Measurements from ENCODE around the gene SF3A2.

DNA sequence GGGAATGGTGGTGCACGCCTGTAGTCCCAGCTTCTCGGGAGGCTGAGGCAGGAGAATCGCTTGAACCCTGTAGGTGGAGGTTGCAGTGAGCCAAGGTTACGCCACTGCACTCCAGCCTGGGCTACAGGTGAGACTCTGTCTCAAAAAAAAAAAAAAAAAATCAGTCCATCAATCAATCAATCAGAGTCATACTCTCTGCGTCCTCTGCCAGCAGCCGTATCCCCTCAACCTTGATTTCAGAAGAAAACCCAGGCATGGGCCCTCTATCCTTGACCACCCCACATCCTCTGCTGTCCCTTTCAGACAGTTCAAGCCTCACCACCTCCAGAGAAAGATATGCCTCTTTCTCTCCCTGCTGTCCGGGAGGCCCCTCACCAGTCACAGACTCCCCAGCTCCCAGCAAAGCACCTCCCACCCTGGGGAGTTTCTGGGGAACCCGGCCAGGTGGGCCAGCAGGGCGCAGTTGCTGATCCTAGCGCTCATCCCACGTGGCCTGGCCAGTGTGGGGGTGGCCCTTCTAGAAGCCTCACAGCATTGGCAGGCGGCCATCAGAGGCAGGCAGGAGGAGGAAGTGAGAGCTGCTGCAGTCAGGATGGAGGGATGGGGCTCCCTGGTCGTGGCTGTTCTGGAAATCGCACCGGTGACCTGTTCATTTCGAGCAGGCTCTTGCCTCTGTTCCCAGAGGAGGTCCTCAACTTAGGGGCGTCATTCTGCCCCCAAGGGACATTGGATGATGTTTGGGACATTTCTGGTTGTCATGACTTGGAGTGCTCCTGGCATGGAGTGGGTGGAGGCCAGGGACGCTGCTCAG lies 29.8 kb downstream of the SF3A2 start:
- TF ChIP-seq CTCF (IDR thresholded peaks at IDR 0.05) (no peak), POLR2AphosphoS5 (IDR thresholded peaks at IDR 0.05; ENCODE audit: insufficient read depth in 1 of 2, low read depth in 1 of 2) (no peak)

Data from vagina (tissue), 2 donors.